PC-9 (cell line): ENCODE data around the gene TRPC4. TPM values are rescaled to one million over a fixed set of nuclear protein-coding genes. Genes with fewer than 3 reads are reported as not detected.

Experiments used
- BruUV-seq: library from RNA; stranded (reverse); fragments of 400-500 nt; replicated peaks from 2 replicates; lab custom pipeline; 2021; lab: Mats Ljungman, UMichigan
- CTCF ChIA-PET: fragments of 300-600 bp; sonication (Branson Sonifier 250); formaldehyde crosslinking; loops from one replicate; lab custom pipeline; 2022; ENCODE audit warnings: antibody characterized with exemption; lab: Charles Lee
- POLR2A ChIA-PET: fragments of 300-600 bp; sonication (Branson Sonifier 250); formaldehyde crosslinking; loops from one replicate; lab custom pipeline; 2022; ENCODE audit warnings: antibody characterized with exemption; ENCODE audit not compliant: unreplicated experiment; lab: Charles Lee
- DNase-seq, 2 experiments: peaks; one replicate each; pipeline versions ENCODE4 v3.0.0 to v3.0.0-alpha.2; 2015 to 2022; ENCODE audit warnings: mixed read lengths in 1 of 2
- H2AFZ ChIP-seq: fragments of 200-600 bp; sonication (generic); 2 replicates; pipeline ENCODE4 v1.8.1; 2017; ENCODE audit warnings: antibody characterized with exemption
- H3F3A ChIP-seq: fragments of 200-600 bp; sonication (generic); 2 replicates; pipeline ENCODE4 v1.8.1; 2017; ENCODE audit warnings: antibody characterized with exemption, mild to moderate bottlenecking, low read depth; ENCODE audit not compliant: insufficient read depth
- H3K27ac ChIP-seq: fragments of 200-600 bp; sonication (generic); 2 replicates; pipeline ENCODE4 v1.6.1; 2016; ENCODE audit warnings: mixed run types
- H3K27me3 ChIP-seq: fragments of 200-600 bp; sonication (generic); 2 replicates; pipeline ENCODE4 v1.6.1; 2016; ENCODE audit warnings: low read depth, mixed run types; ENCODE audit not compliant: insufficient read depth
- H3K36me3 ChIP-seq: fragments of 200-600 bp; sonication (generic); 2 replicates; pipeline ENCODE4 v1.6.1; 2016; ENCODE audit warnings: low read depth, mixed run types
- H3K4me1 ChIP-seq: fragments of 200-600 bp; sonication (generic); replicated peaks from 2 replicates; pipeline ENCODE4 v1.6.1; 2016; ENCODE audit warnings: mixed run types; ENCODE audit not compliant: insufficient read depth
- H3K4me2 ChIP-seq: fragments of 200-600 bp; sonication (generic); 2 replicates; pipeline ENCODE4 v1.6.1; 2017; ENCODE audit warnings: mixed run types
- H3K4me3 ChIP-seq: fragments of 200-600 bp; sonication (generic); 2 replicates; pipeline ENCODE4 v1.6.1; 2016; ENCODE audit warnings: mixed run types
- H3K79me2 ChIP-seq: fragments of 200-600 bp; sonication (generic); 2 replicates; pipeline ENCODE4 v1.6.1; 2017; ENCODE audit warnings: low read depth, mixed run types
- H3K9me2 ChIP-seq: fragments of 200-600 bp; sonication (generic); 2 replicates; pipeline ENCODE4 v1.8.1; 2017; ENCODE audit warnings: mild to moderate bottlenecking; ENCODE audit not compliant: insufficient read depth
- H3K9me3 ChIP-seq: fragments of 200-600 bp; sonication (generic); 2 replicates; pipeline ENCODE4 v1.8.1; 2016; ENCODE audit warnings: low read depth; ENCODE audit not compliant: insufficient read depth
- H4K20me1 ChIP-seq: fragments of 200-600 bp; sonication (generic); 2 replicates; pipeline ENCODE4 v1.8.1; 2017; ENCODE audit not compliant: insufficient read depth
- EZH2 ChIP-seq: fragments of 200-600 bp; sonication (generic); IDR thresholded peaks from 2 replicates; pipeline ENCODE4 v1.8.0; 2017; ENCODE audit warnings: antibody characterized with exemption, low read depth
- intact Hi-C: fragments of 100-400 bp; cut with micrococcal nuclease; formaldehyde crosslinking; loops from one replicate; pipeline ENCODE4 v1.10.0; 2022; ENCODE audit not compliant: unreplicated experiment
- total RNA-seq: library from RNA; stranded (reverse); gene quantifications from 2 replicates; pipeline ENCODE4 v1.2.3, GENCODE V29; 2021
- TF ChIP-seq, protein P1 (sequence below): fragments of 200-600 bp; sonication (generic); conservative IDR thresholded peaks from 2 replicates; pipeline ENCODE4 v1.6.1; 2017; ENCODE audit warnings: mixed run types, antibody characterized with exemption, mild to moderate bottlenecking, moderate library complexity

Gene TRPC4
- total RNA-seq, 1 experiment from 2014 or later, result 1.7 TPM

- Histone ChIP-seq H2AFZ (no peak overlapping the region), H3K79me2 (no peaks in the 10 kb centered on the region), H3K4me2 (no peak overlapping the region), H3K27ac (no peak overlapping the region), H3K36me3 (no peaks in the 10 kb centered on the region), H4K20me1 (no peaks in the 10 kb centered on the region), H3K9me2 (no peaks in the 10 kb centered on the region), H3F3A (no peaks in the 10 kb centered on the region), H3K4me3 (no peak overlapping the region), H3K27me3 (no peaks in the 10 kb centered on the region), H3K4me1 (no peaks in the 10 kb centered on the region; the same call in 1 of the 2 replicates), H3K9me3 (no peaks in the 10 kb centered on the region)
- intact Hi-C loops, result no loop called here
- POLR2A ChIA-PET, result no interaction called here
- no TSS peak for BruUV-seq
- no peak for DNase-seq
- TF ChIP-seq EZH2, result no peak
- TF ChIP-seq, protein P1, sequence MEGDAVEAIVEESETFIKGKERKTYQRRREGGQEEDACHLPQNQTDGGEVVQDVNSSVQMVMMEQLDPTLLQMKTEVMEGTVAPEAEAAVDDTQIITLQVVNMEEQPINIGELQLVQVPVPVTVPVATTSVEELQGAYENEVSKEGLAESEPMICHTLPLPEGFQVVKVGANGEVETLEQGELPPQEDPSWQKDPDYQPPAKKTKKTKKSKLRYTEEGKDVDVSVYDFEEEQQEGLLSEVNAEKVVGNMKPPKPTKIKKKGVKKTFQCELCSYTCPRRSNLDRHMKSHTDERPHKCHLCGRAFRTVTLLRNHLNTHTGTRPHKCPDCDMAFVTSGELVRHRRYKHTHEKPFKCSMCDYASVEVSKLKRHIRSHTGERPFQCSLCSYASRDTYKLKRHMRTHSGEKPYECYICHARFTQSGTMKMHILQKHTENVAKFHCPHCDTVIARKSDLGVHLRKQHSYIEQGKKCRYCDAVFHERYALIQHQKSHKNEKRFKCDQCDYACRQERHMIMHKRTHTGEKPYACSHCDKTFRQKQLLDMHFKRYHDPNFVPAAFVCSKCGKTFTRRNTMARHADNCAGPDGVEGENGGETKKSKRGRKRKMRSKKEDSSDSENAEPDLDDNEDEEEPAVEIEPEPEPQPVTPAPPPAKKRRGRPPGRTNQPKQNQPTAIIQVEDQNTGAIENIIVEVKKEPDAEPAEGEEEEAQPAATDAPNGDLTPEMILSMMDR, result no peak
- CTCF ChIA-PET, result no interaction called here
These were observed 20.2 kb upstream of the TRPC4 start for GRCh38 chr13:37889820-37890219.

GRCh38 chr13:37889102-37889501, 19.5 kb upstream of the TRPC4 start:
- ChIA-PET POLR2A (interaction anchor here (0.6 kb wide), 1 partner anchor 740 kb away, joined by 6 read pairs; no protein-coding TSS in a partner anchor), CTCF (no interaction called here)
- no TSS peak for BruUV-seq
- H3K9me3 ChIP-seq, result no peaks in the 10 kb centered on the region
- H3K4me3 ChIP-seq, result no peak overlapping the region
- no peaks in the 10 kb centered on the region for H3K9me2 ChIP-seq
- H3K4me2 ChIP-seq, result peak overlapping the region; percentile 33; the same call in 1 of the 2 replicates
- no peaks in the 10 kb centered on the region for H3K79me2 ChIP-seq
- intact Hi-C loops, result no loop called here
- no peak overlapping the region for H3K27ac ChIP-seq
- no peaks in the 10 kb centered on the region for H4K20me1 ChIP-seq
- TF ChIP-seq, protein P1, result no peak
- no peak for TF ChIP-seq EZH2
- DNase-seq, result peak in 1 of 2 experiments; percentile 7
- no peaks in the 10 kb centered on the region for H3F3A ChIP-seq
- no peaks in the 10 kb centered on the region; the same call in 1 of the 2 replicates for H3K4me1 ChIP-seq
- H3K27me3 ChIP-seq, result no peaks in the 10 kb centered on the region
- H3K36me3 ChIP-seq, result no peaks in the 10 kb centered on the region
- no peak overlapping the region; the same call in 1 of the 2 replicates for H2AFZ ChIP-seq

- POLR2A ChIA-PET, result no interaction called here
- no peaks in the 10 kb centered on the region for H3K36me3 ChIP-seq
- no peaks in the 10 kb centered on the region for H3K27me3 ChIP-seq
- H3F3A ChIP-seq, result no peaks in the 10 kb centered on the region
- H3K79me2 ChIP-seq, result no peaks in the 10 kb centered on the region
- no peak overlapping the region for H3K4me3 ChIP-seq
- TF ChIP-seq, protein P1, result no peak
- no peak for TF ChIP-seq EZH2
- H3K9me3 ChIP-seq, result no peaks in the 10 kb centered on the region
- DNase-seq, result no peak
- H3K4me1 ChIP-seq, result no peaks in the 10 kb centered on the region; the same call in 1 of the 2 replicates
- H3K27ac ChIP-seq, result no peak overlapping the region
- intact Hi-C loops, result no loop called here
- no peak overlapping the region for H2AFZ ChIP-seq
- BruUV-seq, result no TSS peak
- no peak overlapping the region for H3K4me2 ChIP-seq
- H3K9me2 ChIP-seq, result no peaks in the 10 kb centered on the region
- no peaks in the 10 kb centered on the region for H4K20me1 ChIP-seq
- CTCF ChIA-PET, result no interaction called here
These were observed 17.3 kb upstream of the TRPC4 start for GRCh38 chr13:37886879-37887278.
